KMS-11 (cell line): ENCODE measurements around the gene SPACA4.
"Not testable (repeated sequence)": the region's sequence is repeated elsewhere in the genome, so short reads cannot be mapped to it uniquely, and the experiment has no call there.

ENCODE experiments used
- H2AFZ ChIP-seq: fragments of 200-600 bp; sonication (generic); 2 replicates; pipeline ENCODE4 v1.6.1; 2016; ENCODE audit warnings: antibody characterized with exemption, mixed run types, low read depth
- H3K27ac ChIP-seq: fragments of 200-600 bp; sonication (generic); 2 replicates; pipeline ENCODE4 v1.6.1; 2016; ENCODE audit warnings: mild to moderate bottlenecking, mixed run types
- H3K27me3 ChIP-seq: fragments of 200-600 bp; sonication (generic); 2 replicates; pipeline ENCODE4 v1.6.1; 2017; ENCODE audit warnings: mild to moderate bottlenecking, low read depth, mixed run types, moderate library complexity; ENCODE audit not compliant: insufficient read depth
- H3K36me3 ChIP-seq: fragments of 200-600 bp; sonication (generic); 2 replicates; pipeline ENCODE4 v1.6.1; 2017; ENCODE audit warnings: mild to moderate bottlenecking, mixed run types; ENCODE audit not compliant: insufficient read depth
- H3K4me1 ChIP-seq: fragments of 200-600 bp; sonication (generic); 2 replicates; pipeline ENCODE4 v1.6.1; 2016; ENCODE audit warnings: mild to moderate bottlenecking, low read depth, mixed run types; ENCODE audit not compliant: poor library complexity, severe bottlenecking
- H3K4me2 ChIP-seq: fragments of 200-600 bp; sonication (generic); 2 replicates; pipeline ENCODE4 v1.7.0; 2016; ENCODE audit warnings: mild to moderate bottlenecking, mixed run types
- H3K4me3 ChIP-seq: fragments of 200-600 bp; sonication (generic); IDR thresholded peaks from 2 replicates; pipeline ENCODE4 v1.6.1; 2017; ENCODE audit warnings: low read depth, low read length, mixed read lengths; ENCODE audit not compliant: insufficient read depth
- H3K79me2 ChIP-seq: fragments of 200-600 bp; sonication (generic); 2 replicates; pipeline ENCODE4 v1.6.1; 2016; ENCODE audit warnings: low read depth, mixed run types; ENCODE audit not compliant: insufficient read depth
- H3K9ac ChIP-seq: fragments of 200-600 bp; sonication (generic); 2 replicates; pipeline ENCODE4 v1.6.1; 2016; ENCODE audit warnings: mild to moderate bottlenecking, mixed run types
- H4K20me1 ChIP-seq: fragments of 200-600 bp; sonication (generic); 2 replicates; pipeline ENCODE4 v1.6.1; 2016; ENCODE audit warnings: mild to moderate bottlenecking, mixed run types; ENCODE audit not compliant: insufficient read depth
- CTCF ChIP-seq: fragments of 200-600 bp; sonication (generic); conservative IDR thresholded peaks from 2 replicates; pipeline ENCODE4 v1.6.1; 2017; ENCODE audit warnings: low read depth, mild to moderate bottlenecking, antibody characterized with exemption, low read length, moderate library complexity, mixed read lengths

The SPACA4 gene

GRCh38 chr19:48629599-48630295 is 23.2 kb downstream of the SPACA4 start:
- no peak for TF ChIP-seq CTCF
- Histone ChIP-seq H3K9ac (no peak overlapping the region), H4K20me1 (no peaks in the 10 kb centered on the region), H3K4me3 (no peak overlapping the region), H2AFZ (no peak overlapping the region), H3K79me2 (peaks cover 5% of the 10 kb centered on the region; the same call in 1 of the 2 replicates), H3K4me1 (peaks cover 48% of the 10 kb centered on the region), H3K36me3 (no peaks in the 10 kb centered on the region), H3K27ac (no peak overlapping the region), H3K27me3 (no peaks in the 10 kb centered on the region), H3K4me2 (no peak overlapping the region)

- H3K4me2 ChIP-seq, result no peak overlapping the region
- H3K36me3 ChIP-seq, result no peaks in the 10 kb centered on the region
- no peak overlapping the region for H3K27ac ChIP-seq
- peaks cover 47% of the 10 kb centered on the region for H3K4me1 ChIP-seq
- H3K9ac ChIP-seq, result no peak overlapping the region
- TF ChIP-seq CTCF, result no peak
- no peak overlapping the region for H3K4me3 ChIP-seq
- H3K27me3 ChIP-seq, result no peaks in the 10 kb centered on the region
- no peaks in the 10 kb centered on the region for H4K20me1 ChIP-seq
- no peaks in the 10 kb centered on the region for H3K79me2 ChIP-seq
- H2AFZ ChIP-seq, result no peak overlapping the region
Measured at GRCh38 chr19:48630296-48631063, 23.9 kb downstream of the SPACA4 start.

GRCh38 chr19:48631225-48631624 is 24.7 kb downstream of the SPACA4 start:
- Histone ChIP-seq H3K4me1 (peaks cover 47% of the 10 kb centered on the region), H3K9ac (no peak overlapping the region), H3K36me3 (no peaks in the 10 kb centered on the region), H3K27me3 (no peaks in the 10 kb centered on the region), H2AFZ (no peak overlapping the region), H4K20me1 (no peaks in the 10 kb centered on the region), H3K4me2 (no peak overlapping the region), H3K79me2 (no peaks in the 10 kb centered on the region), H3K27ac (no peak overlapping the region), H3K4me3 (no peak overlapping the region)
- TF ChIP-seq CTCF, result no peak

GRCh38 chr19:48632286-48632685 is 25.7 kb downstream of the SPACA4 start:
- Histone ChIP-seq H3K4me1 (peaks cover 48% of the 10 kb centered on the region), H3K4me2 (peak overlapping the region; percentile 92; the same call in 1 of the 2 replicates), H3K27ac (peak overlapping the region; percentile 62; the same call in 1 of the 2 replicates)
- not testable (repeated sequence) for H2AFZ ChIP-seq, H3K79me2 ChIP-seq, H3K36me3 ChIP-seq, H3K9ac ChIP-seq, H3K4me3 ChIP-seq, H3K27me3 ChIP-seq, H4K20me1 ChIP-seq
